ENCODE results near the gene SLMAP.

DNA sequence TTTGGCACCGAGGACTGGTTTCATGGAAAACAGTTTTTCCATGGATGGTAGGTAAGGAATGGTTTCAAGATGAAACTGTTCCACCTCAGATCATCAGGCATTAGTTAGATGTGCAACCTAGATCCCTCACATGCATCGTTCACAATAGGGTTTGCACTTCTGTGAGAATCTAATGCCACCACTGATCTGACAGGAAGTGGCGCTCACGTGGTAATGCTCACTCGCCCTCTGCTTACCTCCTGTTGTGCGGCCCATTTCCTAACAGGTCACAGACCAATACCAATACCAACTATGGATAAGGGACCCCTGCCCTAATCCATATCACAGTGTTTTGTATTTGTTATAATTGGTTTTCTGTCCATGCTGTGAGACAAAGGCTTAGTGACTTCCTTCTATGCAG lies 58.9 kb downstream of the SLMAP start:
- TF ChIP-seq CTCF (IDR thresholded peaks at IDR 0.05), result no peak
- TF ChIP-seq POLR2A (IDR thresholded peaks at IDR 0.05), result no peak
